IPS DF 4.7 (cell line): ENCODE data around the gene RPS8.
"Not testable (repeated sequence)": the region's sequence is repeated elsewhere in the genome, so short reads cannot be mapped to it uniquely, and the experiment has no call there.

ENCODE experiments used
- DNase-seq: peaks from one replicate; pipeline ENCODE4 v3.0.0-alpha.2; 2013; ENCODE audit warnings: low spot score; ENCODE audit errors: extremely low read depth

RPS8 gene

GRCh38 chr1:44819608-44820327 is 44.4 kb downstream of the RPS8 start:
- peak; percentile 81 for DNase-seq

DNA sequence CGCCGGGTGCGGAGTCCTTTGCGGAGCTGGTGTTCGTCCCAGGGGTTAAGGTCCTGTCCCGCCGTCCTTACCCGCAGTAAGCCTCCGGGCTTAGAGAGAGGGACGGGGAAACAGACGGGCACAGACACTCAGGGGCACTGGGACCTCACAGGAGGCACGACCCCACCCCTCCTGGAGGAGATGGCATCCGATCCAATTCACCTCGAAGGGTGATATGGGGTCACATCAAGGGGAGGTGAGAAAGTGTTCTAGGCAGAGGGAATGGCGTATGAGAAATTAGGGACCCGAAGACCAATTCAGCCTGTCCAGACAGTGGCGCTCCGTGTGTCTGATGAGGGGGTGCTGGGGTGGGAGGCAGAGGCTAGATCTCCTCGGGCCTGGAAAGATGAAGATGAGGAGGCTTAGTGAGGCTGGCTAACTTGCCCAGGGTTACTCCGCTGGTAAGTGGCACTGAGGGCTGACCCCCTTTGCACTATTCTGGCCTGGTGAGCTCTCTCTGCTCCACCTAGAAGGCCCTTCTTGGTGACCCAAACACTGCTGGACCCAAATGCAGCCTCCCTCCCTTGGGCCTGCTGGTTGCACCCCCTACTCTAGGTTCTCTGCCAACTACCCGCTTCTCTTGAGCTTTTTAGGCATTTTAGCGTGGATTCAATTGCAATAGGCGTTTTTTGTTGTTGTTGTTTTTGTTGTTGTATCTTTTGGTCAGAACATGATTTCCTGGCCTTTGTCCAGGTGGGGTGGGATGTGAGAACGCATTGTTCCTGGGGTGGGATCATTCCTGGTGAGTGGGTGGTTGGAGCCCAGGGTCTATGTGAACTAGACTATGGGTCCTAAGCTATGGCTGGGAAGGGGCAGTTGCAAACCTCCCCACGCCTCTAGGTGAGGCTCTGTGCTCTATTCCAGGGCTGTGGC is 45.2 kb downstream of the RPS8 start:
- DNase-seq = no peak

- DNase-seq = no peak
Measured at GRCh38 chr1:44821240-44821715, 45.9 kb downstream of the RPS8 start.

DNA sequence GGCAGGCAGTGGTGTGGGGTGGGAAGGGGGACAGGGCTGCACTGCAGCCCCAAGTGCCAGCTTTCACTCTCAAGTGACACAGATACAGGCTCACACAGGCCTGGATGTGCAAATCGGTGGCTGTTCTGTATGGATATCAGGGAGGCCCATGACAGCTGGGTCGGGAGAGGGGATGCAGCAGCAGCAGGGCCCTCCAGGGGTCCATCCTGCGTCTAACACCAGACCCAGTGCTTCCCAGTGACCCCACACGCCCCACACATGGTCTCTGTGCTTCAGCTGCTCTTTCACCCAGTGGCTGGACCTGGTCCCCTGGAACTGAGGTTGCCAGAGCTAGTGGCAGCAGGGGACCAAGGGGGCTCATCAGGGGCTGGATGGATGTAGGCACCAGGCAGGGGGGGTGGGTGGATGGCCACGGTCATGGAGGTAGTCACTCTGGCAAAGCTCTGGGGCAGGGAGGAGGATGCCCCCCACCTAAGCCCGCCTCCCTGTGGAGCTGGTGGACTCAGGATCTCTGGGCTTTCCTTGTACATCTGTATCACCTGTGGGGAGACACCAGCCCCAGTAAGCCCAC is 46.9 kb downstream of the RPS8 start:
- no peak for DNase-seq

- no peak for DNase-seq
Measured at GRCh38 chr1:44822981-44823451, 47.7 kb downstream of the RPS8 start.

DNA sequence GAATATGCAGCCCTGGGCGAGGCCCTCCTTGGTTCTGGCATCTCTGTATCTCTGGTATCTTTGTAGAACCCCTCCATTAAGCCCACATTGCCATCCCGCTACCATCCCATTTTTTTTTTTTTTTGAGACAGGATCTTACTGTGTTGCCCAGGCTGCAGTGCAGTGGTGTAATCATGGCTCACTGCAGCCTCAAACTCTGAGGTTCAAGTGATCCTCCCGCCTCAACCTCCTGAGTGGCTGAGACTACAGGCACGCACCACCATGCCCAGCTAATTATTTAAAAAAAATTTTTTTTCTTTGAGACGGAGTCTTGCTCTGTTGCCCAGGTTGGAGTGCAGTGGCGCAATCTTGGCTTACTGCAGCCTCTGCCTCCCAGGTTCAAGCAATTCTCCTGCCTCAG is 49.1 kb downstream of the RPS8 start:
- DNase-seq = not testable (repeated sequence)

DNA sequence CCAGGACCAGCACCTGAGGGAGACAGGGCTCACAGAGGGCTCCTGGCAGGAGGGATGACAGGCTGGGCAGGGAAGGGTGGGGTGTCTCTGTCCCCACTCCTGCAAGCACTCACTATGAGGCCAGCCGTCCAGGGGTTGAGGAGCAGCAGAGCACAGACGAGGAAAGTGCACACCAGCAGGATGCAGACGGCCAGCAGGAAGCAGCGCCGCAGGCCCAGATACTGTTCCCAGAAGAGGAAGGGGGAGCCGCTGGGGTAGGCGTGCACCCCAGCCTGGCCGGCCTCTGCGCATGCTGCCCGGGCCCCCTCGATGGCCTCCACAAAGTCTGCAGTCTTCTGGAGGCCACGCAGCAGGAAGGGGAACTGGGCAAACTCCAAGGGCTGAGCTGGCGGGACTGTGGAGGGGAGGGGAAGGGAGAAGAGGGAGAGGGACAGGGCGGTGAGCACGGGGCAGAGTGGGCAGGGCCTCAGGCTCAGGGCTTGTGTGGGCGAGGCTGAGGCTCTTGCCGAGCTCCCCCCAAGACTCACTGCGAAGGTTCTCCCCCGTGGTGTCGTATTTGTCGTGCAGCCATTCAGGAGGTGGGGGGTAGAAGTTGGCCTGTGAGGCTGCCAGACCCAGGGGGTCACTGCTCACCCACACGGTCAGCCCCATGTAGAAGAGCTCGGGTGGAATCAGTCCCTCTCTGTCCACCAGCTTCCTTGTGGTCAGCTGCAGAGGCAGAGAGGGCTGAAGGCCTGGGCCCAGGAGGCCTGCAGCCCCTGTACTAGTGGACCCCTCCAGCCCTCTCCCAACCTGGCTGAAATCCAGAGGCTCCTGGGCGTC is 51.2 kb downstream of the RPS8 start:
- DNase-seq = no peak

DNA sequence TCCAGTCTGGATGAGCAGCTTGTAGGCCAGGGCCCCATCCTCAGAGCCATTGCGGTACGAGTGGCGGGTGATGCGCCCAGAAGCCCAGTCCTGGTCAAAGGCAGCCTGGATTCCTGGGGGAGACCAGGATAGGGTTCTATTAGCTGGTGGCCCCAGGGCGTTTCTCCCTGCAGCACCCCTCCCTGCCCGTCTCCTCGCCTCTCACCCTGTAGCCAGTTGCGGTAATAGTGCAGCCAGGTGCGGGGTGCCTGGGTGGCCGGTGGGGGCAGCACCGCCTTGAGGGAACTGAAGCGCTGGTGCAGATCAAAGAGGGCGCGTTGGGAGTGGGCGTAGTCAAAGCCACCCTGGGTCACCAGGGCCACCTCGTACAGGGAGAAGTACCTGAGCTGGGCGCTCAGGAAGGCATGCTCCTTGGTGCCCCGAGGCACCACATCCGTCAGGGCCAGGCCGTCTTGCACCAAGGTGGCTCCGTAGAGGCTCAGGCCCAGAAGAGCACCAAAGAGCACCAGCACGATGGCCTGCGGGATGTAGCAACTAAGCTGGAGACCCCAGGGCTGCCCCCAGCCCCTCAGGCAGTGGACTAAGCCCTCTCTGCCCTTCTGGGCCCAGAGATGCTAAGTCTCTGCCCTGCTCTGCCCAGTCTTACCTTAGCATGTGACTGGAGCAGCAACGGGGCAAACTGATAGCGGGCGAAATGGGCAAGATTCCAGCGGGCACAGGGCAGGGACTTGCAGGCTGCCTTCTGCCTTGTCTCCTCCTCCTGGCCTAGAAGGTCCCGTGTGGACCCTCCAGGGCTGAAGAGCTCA is 52.1 kb downstream of the RPS8 start:
- no peak for DNase-seq

- no peak for DNase-seq
Measured at GRCh38 chr1:44828003-44828651, 52.8 kb downstream of the RPS8 start.
